Fibroblast of skin of right biceps (primary cell): ENCODE data around the gene TMEM92.
"Not testable (repeated sequence)": the region's sequence is repeated elsewhere in the genome, so short reads cannot be mapped to it uniquely, and the experiment has no call there.

ENCODE experiments used
- DNase-seq: peaks from one replicate; pipeline ENCODE4 v3.0.0-alpha.2; 2013

TMEM92 gene

DNA sequence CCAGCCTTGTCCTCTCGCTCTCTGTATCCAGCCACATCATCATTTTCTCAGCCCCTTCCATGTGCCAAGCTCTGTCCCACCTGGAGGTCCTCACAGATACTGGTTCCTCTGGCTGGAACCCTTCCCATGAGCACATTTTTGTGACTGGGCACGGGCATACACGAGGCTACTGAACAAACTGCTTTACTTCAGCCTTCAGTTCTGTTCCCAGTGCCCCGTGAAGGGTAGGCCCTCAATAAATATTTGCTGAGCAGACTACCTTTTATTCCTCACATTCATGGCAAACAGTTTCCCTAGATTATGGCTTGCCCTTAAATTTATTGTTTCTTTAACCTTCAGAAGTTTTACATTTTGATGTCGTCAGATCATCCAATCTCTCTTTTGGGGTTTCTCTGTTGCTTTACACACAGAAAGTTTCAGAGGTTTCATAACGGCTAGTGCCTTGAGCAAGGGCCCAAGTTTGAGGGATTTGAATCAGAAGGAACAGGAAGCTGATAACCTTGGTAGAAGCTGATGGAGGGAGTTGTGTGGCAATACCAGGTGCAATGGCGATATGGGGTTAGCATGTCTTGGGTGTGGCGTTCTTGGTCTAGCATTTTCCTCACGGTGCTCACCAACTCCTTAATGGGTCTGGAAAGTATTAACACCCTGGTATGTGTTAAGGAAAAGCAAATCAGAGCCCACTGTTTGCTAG lies 27.8 kb downstream of the TMEM92 start:
- no peak for DNase-seq

DNA sequence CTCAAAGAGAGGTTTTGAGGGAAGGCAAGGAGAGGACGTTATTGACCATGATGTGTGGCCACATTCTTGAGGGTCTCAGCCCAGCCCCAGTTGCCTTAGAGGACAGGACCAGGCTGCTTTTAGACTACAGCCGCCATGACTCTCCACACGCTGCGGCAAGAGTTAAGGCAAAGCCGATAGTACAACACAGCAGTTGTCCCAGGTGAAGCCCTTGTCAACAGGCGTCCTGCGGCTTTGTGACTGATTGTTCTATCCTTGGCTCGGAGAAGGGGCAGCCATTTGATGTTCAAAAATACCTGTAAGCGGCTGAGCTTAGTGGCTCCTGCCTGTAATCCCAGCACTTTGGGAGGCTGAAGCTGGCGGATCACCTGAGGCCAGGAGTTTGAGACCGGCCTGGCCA lies 28.8 kb downstream of the TMEM92 start:
- no peak for DNase-seq

DNA sequence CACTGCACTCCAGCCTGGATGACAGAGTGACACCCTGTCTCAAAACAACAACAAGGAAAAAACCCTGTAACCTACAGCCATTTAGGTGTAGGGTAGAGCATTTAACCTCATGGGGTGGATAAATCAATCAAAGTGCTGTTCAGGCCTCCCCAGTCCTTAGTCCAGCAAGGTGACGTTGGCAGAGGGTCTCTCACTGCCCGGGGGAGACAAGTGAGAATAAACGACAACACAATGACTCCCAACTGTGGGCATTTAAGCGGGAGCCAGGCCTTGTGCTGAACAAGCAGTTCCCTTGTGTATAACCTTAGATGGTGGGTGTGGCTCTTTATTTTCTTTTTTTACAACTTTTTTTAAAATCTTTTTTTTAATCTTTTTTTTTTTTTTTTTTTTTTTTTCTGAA lies 29.3 kb downstream of the TMEM92 start:
- DNase-seq: no peak

DNA sequence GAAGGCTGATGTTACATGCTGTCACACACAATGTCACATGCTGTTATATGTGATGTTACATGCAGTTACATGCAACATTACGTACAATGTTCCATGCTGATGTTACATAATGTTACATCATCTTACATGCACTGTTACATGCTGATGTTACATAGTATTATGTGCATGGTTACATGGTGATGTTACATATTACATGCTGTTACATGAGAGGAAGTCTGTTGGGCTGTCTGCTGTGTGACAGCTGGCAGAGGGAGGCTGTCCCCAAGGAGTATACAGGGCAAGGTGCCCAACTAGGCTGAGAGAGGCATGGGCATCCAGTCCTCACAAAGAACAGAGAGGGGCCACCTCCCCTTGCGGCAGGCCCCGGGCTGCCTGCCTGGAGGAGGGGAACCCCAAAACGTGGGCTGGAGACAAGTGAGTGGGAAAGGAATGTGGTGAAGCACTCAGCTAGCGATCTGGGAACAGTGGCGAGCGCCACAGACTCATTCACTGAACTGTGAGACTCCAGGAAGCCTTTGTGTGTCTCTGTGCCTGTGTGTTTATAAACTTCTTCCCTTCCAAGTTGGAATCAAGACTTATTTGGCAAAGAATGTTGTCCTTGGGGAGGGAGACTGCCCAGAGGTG lies 30.6 kb downstream of the TMEM92 start:
- peak; percentile 26 for DNase-seq

DNA sequence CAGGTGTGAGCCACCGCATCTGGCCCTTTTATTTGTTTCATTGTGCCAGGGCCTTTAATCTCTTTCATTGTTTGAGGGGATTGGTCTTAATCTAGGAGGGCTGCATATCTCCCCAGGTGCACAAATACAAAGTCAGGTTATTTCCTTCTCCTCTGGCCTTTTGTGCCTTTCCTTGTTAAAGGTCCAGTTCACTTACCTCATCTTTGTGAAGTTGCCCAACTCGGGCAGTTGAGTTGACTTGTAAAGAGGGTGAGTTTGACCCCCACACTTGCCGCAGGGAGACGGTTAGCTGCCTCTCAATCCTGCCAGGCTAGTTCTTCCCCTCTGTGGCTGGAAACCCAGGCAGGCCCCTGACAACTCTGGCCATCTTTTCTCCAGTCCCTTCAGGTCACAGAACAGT lies 33.4 kb downstream of the TMEM92 start:
- no peak for DNase-seq

DNA sequence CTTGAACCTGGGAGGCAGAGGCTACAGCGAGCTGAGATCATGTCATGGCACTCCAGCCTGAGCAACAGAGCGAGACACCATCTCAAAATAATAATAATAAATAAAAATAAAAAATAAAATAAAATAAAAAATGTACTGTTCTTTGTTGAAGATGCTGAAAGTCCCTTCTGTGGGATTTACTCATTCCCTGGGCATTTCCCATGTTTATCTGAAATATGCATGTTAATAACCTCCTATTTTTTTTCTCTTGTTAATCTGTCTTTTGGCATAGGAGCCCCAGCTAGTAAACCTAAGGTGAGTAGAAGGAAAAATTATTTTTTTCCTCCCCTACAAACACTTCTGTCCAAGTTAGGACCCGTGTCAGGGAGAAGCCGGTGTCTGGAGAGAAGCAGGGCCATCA lies 34.4 kb downstream of the TMEM92 start:
- DNase-seq: no peak

DNA sequence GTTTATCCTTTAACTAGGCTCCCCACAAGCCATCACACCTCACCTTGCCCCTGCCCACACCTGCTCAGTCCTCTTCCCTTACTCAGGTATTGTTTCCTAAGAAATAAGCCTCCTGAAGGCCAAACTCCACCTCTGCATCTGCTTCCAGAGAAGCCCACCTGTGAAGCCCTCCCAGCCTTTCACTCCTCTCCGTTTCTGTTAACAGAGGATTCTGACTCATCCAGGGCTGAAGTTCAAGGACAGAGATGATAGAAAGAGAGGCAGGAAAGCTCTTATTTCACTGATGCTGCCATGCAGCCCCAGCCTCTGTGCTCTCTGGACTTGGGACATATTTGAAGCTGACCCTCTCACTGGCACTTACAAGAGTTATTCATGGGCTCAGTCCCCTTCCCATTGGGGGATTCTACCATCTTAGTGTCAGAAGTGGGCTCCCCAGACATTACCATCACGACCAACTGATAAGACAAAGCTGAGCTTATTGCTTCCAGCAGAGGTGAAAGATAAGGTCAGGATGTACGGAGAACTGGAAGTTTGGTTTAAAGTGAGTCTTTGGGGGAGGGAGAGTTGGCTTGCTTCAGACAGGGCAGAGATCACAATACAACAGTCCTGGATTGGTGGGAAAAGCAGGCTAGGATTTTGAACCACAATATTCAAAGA lies 36.3 kb downstream of the TMEM92 start:
- no peak for DNase-seq

DNA sequence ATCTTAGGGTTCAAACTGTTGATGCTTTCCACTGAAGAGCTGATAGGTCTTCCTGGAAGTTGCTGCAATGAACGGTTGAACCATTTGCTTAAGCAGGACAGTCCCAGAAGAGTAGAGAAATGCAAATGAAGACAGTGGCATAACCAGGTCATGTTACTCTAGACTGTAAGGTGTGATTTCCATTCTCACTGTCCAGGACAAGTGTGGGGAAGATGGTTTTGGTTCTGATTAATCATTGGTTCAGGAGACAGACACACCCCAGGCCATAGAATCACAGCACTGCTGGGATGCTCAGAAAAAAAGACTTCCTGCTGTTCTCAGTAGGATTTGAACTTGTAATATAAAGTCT lies 36.8 kb downstream of the TMEM92 start:
- no peak for DNase-seq

DNA sequence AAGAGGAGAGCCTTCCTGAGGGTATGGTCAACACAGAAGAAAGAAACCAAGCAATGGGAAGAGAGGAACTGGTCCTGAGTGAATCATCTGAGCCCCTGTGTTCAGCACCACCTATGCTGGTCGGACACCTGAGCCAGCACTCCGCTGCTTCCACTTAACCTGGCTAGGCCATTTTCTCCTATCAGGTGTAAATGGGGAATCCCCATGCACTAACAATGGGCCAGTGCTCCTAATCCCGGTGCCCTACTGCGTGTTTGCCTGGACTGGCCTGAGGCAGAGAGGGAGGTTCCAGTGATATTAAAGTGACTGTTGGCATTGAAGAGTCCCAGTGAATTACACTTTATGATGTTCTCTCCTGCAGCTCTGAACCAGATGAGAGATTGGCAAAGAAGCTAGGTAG lies 37.2 kb downstream of the TMEM92 start:
- no peak for DNase-seq

DNA sequence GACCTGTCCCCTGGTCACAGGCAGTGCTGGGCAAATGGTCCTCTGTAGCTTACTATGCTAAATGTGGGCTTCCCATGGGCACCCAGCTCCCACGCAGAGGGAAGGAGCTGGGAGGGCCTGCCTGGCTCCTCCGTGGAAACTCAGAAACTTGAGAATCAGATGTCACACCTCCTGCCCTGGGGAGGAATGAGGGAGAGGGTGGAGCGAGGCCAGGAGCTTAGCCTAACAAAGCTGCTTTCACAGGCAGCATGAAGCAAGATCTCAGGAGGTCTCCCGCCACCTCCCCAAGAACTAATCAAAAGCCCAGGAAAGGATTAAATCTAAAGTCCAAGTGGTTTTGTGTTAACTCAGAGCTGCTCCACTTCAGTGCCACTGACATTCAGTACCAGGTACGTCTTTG lies 38.0 kb downstream of the TMEM92 start:
- DNase-seq: no peak

DNA sequence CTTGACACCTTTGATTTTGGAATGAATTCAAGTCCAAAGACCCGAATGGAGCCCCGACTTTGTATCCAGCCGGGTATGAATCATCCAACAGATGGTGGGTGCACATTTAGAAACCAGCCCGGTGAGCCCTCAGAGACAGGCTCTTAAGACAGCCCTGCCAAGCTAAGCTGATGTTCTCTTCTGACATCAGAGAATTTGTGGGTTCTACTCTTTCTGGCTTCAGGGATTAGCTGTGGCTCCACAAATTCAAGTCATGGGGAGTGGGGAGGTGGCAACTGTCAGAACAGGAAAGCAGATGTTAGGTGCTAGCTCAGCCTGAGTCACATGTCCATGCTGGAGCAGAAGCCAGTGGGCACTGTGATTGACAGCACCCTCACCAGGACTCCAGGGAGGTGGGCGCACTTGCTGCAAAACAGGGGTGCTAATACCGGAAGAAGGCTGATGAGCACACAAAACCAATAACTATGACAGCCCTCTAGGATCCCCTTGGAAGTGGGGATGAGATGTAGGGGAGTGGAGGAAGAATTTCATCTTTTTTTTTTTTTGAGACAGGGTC lies 40.3 kb downstream of the TMEM92 start:
- DNase-seq: no peak

DNA sequence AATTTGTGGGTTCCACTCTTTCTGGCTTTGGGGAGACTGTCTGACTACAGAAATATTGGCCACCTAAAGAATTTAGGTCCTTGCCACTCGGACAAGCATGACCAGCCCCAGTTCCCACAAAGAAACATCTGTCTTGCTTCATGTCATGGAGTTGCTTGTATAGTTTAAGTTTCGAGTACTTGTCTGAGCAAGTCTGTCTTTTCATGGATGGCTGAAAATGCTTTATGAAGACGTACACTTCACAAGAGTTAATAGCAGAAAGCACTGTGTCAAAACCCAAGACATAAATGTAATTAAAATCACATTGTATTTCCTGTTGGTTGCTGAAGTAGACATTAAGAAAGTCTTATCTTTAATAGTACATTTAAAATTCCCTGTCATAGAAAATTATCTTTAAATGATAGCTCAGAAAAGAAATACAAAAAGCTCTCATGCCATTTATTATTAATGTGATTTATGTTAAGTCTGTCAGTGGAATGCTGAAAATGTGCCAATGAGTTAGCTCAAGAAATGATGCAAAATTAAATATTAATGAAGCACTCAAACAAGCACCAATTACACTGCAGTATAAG lies 41.8 kb downstream of the TMEM92 start:
- no peak for DNase-seq

DNA sequence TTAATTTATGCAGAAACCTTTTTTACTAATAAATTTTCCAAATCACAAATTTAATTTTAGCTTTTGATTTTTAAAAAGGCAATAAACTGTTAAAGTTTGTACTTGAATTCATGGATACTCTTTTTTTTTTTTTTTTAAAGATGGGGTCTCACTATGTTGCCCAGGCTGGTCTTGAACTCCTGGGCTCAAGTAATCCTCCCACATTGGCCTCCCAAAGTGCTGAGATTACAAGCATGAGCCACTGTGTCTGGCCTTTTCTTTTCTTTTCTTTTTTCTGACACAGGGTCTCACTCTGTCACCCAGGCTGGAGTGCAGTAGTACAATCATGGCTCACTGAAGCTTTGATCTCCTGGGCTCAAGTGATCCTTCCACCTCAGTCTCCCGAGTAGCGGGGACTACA lies 42.4 kb downstream of the TMEM92 start:
- not testable (repeated sequence) for DNase-seq

DNA sequence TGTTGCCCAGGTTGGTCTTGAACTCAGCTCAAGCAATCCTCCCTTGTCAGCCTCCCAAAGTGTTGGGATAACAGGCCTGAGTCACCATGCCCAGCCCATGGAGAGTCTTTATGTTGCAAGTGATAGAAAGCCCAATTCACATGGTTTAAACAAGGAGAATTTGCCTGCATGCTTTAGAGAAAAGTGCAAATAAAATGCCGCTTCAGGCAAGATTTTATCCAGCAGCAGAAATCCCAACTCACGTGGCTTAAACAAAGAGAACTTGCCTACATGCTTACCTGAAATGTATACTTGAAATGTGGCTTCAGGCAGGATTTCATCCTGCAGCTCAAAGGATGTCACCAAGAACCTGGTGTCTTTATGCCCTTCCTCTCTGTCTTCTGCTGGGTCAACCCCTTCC lies 42.9 kb downstream of the TMEM92 start:
- no peak for DNase-seq

DNA sequence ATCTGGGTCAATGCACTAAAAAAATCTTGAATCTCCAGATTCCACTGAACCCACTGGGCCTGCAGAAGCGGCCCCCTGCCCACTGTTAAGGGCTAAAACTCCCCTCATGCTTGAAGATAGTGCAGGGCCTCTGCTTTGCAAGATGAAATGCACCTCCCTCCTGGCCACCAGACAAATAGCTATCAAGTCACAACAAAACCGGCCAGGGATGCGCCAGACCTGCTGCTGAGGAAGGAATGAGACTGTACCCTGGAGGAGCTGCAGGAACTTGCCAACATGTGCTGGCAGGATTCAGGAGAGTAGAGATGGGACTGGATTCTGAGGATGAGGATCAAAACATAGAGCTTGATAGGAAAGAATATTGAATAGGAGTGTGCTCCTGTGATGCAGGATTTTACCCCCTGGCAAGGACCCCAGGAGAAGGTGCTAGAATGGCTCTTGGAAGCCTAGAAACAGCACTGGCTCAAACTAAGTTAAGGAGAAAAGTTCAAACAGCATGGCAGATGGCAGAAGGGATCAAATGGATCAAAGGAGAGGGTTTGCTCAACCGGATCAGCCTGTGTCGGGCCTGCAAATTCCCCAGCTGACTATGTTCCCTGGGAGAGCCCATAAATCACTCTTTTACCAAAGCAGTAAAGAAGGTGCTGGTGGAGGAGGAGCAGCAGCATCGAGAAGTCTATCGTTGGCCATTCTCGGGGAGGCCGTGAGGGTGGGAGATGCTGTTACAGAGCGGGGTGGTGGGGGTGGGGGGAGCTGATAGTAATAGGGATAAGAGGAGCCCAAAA lies 44.4 kb downstream of the TMEM92 start:
- peak; percentile 19 for DNase-seq

DNA sequence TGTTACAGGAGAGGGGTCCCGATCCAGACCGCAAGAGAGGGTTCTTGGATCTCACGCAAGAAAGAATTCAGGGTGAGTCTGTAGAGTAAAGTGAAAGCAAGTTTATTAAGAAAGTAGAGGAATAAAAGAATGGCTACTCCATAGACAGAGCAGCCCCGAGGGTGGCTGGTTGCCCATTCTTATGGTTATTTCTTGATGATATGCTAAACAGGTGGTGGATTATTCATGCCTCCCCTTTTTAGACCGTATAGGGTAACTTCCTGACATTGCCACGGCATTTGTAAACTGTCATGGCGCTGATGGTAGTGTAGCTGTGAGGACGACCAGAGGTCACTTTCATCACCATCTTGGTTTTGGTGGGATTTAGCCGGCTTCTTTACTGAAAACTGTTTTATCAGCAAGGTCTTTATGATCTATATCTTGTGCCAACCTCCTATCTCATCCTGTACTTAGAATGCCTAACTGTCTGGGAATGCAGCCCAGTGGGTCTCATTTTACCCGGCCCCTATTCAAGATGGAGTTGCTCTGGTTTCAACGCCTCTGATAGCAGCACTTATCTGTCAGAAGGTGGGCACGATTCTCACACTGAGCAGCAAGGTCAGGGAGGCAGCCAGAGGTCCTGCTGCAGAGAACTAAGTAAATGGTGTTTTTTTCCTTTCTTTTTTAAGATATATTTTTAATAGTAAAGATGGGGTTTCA lies 45.2 kb downstream of the TMEM92 start:
- no peak for DNase-seq

DNA sequence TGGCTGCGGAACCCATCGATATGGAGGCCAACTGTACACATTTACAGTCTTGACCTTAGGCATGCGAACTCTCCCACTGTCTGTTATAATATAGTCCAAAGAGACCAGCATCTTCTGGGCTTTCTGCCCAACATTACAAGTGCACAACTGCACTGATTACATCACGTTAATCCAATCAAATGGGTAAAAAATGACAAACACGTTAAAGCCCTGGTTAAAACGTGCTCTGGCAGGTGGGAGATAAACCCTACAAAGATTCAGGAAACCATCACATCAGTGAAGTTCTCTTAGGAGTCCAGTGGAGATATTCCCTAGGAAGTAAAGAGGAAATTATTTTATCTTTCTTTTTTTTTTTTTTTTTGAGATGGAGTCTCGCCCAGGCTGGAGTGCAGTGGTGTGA lies 48.0 kb downstream of the TMEM92 start:
- no peak for DNase-seq

DNA sequence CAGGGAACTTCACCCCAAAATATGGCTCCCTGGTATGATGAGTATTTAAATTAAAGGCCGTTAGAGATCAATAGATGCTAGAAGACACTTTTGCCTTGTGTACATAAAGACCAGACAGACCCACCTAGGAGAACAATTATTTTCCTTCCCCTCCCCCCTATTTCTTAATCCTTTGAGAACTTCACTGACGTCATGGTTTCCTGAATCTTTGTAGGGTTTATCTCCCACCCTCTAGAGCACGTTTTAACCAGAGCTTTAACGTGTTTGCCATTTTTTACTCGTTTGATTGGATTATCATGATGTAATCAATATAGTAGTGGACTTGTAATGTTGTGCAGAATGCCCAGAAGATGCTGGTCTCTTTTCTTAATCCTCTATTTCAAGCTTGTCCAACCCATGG lies 48.8 kb downstream of the TMEM92 start:
- DNase-seq: no peak

DNA sequence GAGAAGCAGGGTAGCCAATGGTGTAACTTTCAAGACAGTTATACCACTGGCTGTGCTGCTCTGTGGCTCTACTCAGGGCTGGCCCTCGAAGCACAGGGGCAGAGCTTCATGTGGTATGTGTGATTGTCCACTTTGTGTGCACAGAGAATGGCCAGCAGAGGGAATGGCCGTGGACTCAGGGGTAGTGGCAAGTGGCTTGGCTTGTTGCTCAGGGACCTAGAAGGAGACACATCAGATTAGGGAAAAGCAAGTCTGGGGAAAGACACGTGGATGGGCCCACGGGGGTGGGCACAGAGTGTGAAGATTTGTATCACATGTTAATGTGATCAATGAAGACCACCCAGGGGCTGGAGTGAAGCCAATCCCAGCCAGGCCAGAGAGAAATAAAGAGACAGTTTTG lies 51.6 kb downstream of the TMEM92 start:
- DNase-seq: no peak

DNA sequence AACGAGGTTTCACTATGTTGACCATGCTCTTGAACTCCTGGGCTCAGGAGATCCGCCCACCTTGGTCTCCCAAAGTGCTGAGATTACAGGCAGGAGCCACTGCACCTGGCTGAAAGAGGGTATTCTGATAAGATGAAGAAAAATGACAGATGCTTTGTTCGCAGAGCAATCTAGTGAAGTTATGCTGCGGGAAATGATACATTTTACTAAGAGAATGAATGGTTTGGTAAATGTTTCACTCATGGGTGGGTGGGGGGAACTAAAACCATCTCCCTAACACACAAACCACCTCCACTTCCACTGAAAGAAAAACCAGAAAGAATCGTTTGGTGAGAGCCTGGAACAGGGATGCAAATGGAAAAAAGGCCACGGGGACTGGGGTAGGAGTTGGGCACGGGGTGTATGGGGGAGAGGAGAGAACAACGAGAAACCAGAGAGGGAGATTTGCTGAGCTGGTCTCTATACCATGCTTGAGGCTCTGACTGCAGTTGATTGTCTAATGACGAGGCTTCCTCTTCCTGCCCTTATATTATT lies 52.6 kb downstream of the TMEM92 start:
- no peak for DNase-seq

DNA sequence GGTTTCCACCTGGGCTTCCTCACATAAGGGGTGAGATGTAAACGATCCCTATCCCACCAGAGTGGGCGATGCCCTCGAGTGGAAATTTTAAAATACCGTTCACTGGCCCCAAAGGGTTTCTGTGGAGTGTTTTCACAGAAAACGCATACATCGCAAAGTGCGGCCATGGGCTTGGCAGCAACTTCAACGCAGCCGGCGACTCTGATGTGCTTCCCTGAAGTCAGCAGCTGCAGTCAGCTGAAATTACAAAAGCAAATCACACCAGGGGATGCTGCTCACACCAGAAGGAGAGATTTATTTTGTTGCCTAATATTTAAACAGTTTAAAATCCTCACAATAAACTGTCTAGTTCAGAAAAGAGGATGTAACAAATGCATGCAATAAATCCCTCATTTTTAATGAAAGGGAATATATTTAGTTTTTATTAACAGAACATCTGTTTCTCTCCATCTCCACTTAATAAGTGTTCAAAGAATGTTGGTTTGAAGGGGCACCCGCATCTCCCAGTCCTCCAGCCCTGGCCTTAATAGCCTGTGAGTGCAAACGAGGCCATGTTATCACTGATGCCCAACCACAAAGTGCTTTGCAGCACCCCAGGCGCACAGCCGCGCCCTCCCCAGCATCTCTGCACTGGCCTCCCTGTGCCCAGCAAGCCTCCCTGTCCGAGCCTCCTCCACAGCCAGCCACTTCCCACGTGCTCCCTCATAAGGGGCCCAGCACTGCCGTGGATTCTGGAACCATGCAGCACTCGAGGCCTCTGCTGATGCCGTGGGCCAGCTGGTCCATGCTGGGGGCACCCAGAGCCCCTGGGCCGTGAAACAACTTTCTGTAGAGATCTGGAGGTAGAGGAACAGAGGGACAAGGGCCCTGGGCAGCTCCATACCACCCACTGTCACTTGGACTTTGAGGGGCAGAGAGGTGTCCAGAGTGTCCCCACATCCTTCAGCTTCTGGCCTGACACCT lies 54.4 kb downstream of the TMEM92 start:
- DNase-seq: no peak
